B cell (primary cell): Measurements from ENCODE around the gene TMPRSS9.

Experiments
- CTCF ChIP-seq: fragments of 200-600 bp; IDR thresholded peaks from one replicate; pipeline ENCODE4 v1.8.0; 2022; ENCODE audit warnings: antibody characterized with exemption, mild to moderate bottlenecking
- EZH2 ChIP-seq: IDR thresholded peaks from 2 replicates; pipeline ENCODE4 v1.6.1; 2012; ENCODE audit warnings: borderline replicate concordance, low read depth, mild to moderate bottlenecking, moderate library complexity, low read length; ENCODE audit not compliant: insufficient read depth, poor library complexity, severe bottlenecking

GRCh38 chr19:2457394-2458037 lies 97.5 kb downstream of the TMPRSS9 start:
- TF ChIP-seq CTCF (no peak), EZH2 (no peak)
